ENCODE measurements around the gene CCNL2. TPM values are rescaled to one million over a fixed set of nuclear protein-coding genes. Genes with fewer than 3 reads are reported as not detected.

The CCNL2 gene
- total and polyA plus RNA-seq, 7 donors = 40.2 to 71.8 (median 52.0) TPM

- no peaks in the 10 kb centered on the region for H3K36me3 ChIP-seq (ENCODE audit: insufficient read depth in 1 of 2, low read depth in 1 of 2)
- WGBS, 3 donors = 54 to 79% (median 70%) methylated on average over 4 of the region's 4 CpGs
- DNase-seq (no peak), ATAC-seq (no peak)
- intact Hi-C loops (cut with DNase I) = no loop called here
- peak overlapping the region; percentile 75 for H3K27ac ChIP-seq
- peaks cover 0 to 8% (median 0%) of the 10 kb centered on the region in 3 donors for H3K27me3 ChIP-seq (ENCODE audit: insufficient read depth in 3 of 3, low read length in 2 of 3)
- peaks cover 18% of the 10 kb centered on the region for H3K4me1 ChIP-seq
- no peaks in the 10 kb centered on the region for H3K9me3 ChIP-seq
- H3K4me3 ChIP-seq = peak overlapping the region; percentile 65
- TF ChIP-seq, protein P1, sequence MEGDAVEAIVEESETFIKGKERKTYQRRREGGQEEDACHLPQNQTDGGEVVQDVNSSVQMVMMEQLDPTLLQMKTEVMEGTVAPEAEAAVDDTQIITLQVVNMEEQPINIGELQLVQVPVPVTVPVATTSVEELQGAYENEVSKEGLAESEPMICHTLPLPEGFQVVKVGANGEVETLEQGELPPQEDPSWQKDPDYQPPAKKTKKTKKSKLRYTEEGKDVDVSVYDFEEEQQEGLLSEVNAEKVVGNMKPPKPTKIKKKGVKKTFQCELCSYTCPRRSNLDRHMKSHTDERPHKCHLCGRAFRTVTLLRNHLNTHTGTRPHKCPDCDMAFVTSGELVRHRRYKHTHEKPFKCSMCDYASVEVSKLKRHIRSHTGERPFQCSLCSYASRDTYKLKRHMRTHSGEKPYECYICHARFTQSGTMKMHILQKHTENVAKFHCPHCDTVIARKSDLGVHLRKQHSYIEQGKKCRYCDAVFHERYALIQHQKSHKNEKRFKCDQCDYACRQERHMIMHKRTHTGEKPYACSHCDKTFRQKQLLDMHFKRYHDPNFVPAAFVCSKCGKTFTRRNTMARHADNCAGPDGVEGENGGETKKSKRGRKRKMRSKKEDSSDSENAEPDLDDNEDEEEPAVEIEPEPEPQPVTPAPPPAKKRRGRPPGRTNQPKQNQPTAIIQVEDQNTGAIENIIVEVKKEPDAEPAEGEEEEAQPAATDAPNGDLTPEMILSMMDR (IDR thresholded peaks at IDR 0.05) = no peak
Measured at GRCh38 chr1:1434824-1435105, 35.6 kb upstream of the CCNL2 start.

GRCh38 chr1:1434131-1434823 lies 35.1 kb upstream of the CCNL2 start:
- ATAC-seq = peak in 1 of 4 donors; percentile 6
- 26 to 45% (median 44%) methylated on average over 20 to 32 of the region's 32 CpGs for WGBS, 3 donors
- peak overlapping the region; percentile 75 for H3K27ac ChIP-seq
- H3K27me3 ChIP-seq (ENCODE audit: insufficient read depth in 3 of 3, low read length in 2 of 3) = peaks cover 0 to 8% (median 0%) of the 10 kb centered on the region in 3 donors
- H3K9me3 ChIP-seq = no peaks in the 10 kb centered on the region
- H3K4me1 ChIP-seq = peaks cover 23% of the 10 kb centered on the region
- peak in 1 of 2 donors; percentile 75 for DNase-seq
- TF ChIP-seq, protein P1 (IDR thresholded peaks at IDR 0.05) = no peak
- no peaks in the 10 kb centered on the region for H3K36me3 ChIP-seq (ENCODE audit: insufficient read depth in 1 of 2, low read depth in 1 of 2)
- intact Hi-C loops (cut with DNase I) = no loop called here
- H3K4me3 ChIP-seq = peak overlapping the region; percentile 65

GRCh38 chr1:1433804-1434130 lies 34.6 kb upstream of the CCNL2 start:
- TF ChIP-seq, protein P1 (IDR thresholded peaks at IDR 0.05) = no peak
- H3K27me3 ChIP-seq (ENCODE audit: insufficient read depth in 3 of 3, low read length in 2 of 3) = peaks cover 0 to 8% (median 0%) of the 10 kb centered on the region in 3 donors
- no peaks in the 10 kb centered on the region for H3K9me3 ChIP-seq
- DNase-seq (no peak), ATAC-seq (no peak)
- peak overlapping the region; percentile 38 for H3K4me3 ChIP-seq
- H3K4me1 ChIP-seq = peaks cover 25% of the 10 kb centered on the region
- intact Hi-C loops (cut with DNase I) = no loop called here
- WGBS, 3 donors = 35 to 56% (median 46%) methylated on average over 10 to 12 of the region's 12 CpGs
- H3K27ac ChIP-seq = peak overlapping the region; percentile 75
- H3K36me3 ChIP-seq (ENCODE audit: insufficient read depth in 1 of 2, low read depth in 1 of 2) = no peaks in the 10 kb centered on the region

GRCh38 chr1:1432951-1433803 lies 34.0 kb upstream of the CCNL2 start:
- no peaks in the 10 kb centered on the region for H3K36me3 ChIP-seq (ENCODE audit: insufficient read depth in 1 of 2, low read depth in 1 of 2)
- peaks cover 25% of the 10 kb centered on the region for H3K4me1 ChIP-seq
- TF ChIP-seq, protein P1 (IDR thresholded peaks at IDR 0.05) = no peak
- no peaks in the 10 kb centered on the region for H3K9me3 ChIP-seq
- WGBS, 3 donors = 50 to 66% (median 50%) methylated on average over 31 to 34 of the region's 34 CpGs
- peak overlapping the region; percentile 38 for H3K4me3 ChIP-seq
- peak; percentile 8 to 29 (median 18) for ATAC-seq
- peaks cover 0 to 13% (median 0%) of the 10 kb centered on the region in 3 donors for H3K27me3 ChIP-seq (ENCODE audit: insufficient read depth in 3 of 3, low read length in 2 of 3)
- H3K27ac ChIP-seq = peak overlapping the region; percentile 75
- DNase-seq = peak; percentile 50 to 76
- intact Hi-C loops (cut with DNase I) = no loop called here
